ENCODE results near the gene C2CD4A. TPM values are rescaled to one million over a fixed set of nuclear protein-coding genes. Genes with fewer than 3 reads are reported as not detected.
"Not testable (repeated sequence)": the region's sequence is repeated elsewhere in the genome, so short reads cannot be mapped to it uniquely, and the experiment has no call there.

The C2CD4A gene
- total and polyA plus RNA-seq, 10 donors = 0.04 to 0.08 (median 0.06) TPM; not detected in 7

GRCh38 chr15:62046078-62046743, 20.6 kb upstream of the C2CD4A start:
- Histone ChIP-seq H3K9me3 (no peaks in the 10 kb centered on the region), H3K27me3 (replicated peaks in 1 of 7) (no peaks in the 10 kb centered on the region), H3K4me3 (peak overlapping the region in 2 of 8 donors; percentile 2 to 21), H3K27ac (peak overlapping the region; percentile 37 to 82 (median 58)), H3K36me3 (peaks cover 0 to 28% (median 6%) of the 10 kb centered on the region in 6 donors), H3K4me1 (peaks cover 22 to 62% (median 34%) of the 10 kb centered on the region in 6 donors)
- intact Hi-C loops (cut with DNase I; ENCODE audit: low total_unique reads) = no loop called here
- TF ChIP-seq, protein P1, sequence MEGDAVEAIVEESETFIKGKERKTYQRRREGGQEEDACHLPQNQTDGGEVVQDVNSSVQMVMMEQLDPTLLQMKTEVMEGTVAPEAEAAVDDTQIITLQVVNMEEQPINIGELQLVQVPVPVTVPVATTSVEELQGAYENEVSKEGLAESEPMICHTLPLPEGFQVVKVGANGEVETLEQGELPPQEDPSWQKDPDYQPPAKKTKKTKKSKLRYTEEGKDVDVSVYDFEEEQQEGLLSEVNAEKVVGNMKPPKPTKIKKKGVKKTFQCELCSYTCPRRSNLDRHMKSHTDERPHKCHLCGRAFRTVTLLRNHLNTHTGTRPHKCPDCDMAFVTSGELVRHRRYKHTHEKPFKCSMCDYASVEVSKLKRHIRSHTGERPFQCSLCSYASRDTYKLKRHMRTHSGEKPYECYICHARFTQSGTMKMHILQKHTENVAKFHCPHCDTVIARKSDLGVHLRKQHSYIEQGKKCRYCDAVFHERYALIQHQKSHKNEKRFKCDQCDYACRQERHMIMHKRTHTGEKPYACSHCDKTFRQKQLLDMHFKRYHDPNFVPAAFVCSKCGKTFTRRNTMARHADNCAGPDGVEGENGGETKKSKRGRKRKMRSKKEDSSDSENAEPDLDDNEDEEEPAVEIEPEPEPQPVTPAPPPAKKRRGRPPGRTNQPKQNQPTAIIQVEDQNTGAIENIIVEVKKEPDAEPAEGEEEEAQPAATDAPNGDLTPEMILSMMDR (IDR thresholded peaks at IDR 0.05 in 8 of 11, conservative IDR thresholded peaks at IDR 0.05 in 3 of 11) = no peak
- TF ChIP-seq POLR2A (IDR thresholded peaks at IDR 0.05) (no peak), POLR2AphosphoS5 (IDR thresholded peaks at IDR 0.05) (no peak)
- DNase-seq = no peak
- WGBS, 5 donors = 34 to 59% (median 47%) methylated on average over 5 of the region's 5 CpGs

DNA sequence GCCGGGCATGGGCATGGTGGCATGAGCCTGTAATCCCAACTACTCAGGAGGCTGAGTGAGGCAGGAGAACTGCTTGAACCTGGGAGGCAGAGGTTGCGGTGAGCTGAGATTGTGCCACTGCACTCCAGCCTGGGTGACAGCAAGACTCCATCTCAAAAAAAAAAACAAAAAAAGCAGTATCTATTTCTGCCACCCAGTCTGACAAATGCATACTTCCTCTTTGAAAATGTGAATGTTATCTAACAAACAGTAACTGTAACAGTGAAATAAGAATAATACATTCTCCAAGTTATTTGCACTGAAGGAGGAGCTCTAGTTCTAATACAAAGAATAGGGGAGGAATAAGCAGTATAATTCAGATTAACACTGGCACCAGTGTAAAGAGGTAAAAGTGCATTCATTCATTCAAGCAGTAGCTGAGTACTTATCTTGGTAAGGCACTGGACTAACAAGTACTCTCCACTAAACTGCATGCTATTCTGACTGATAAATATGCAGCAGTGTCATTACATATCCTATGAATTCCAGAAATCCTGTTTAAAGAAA, 19.4 kb upstream of the C2CD4A start:
- Histone ChIP-seq H3K4me3 (no peak overlapping the region), H3K9me3 (no peaks in the 10 kb centered on the region), H3K27ac (peak overlapping the region in 6 of 8 donors; percentile 20 to 82 (median 65)), H3K4me1 (peaks cover 26 to 74% (median 45%) of the 10 kb centered on the region in 6 donors), H3K36me3 (peaks cover 0 to 17% (median 0%) of the 10 kb centered on the region in 6 donors), H3K27me3 (replicated peaks in 1 of 7) (no peaks in the 10 kb centered on the region)
- intact Hi-C loops (cut with DNase I; ENCODE audit: low total_unique reads) = no loop called here
- 53 to 80% (median 61%) methylated on average over 2 of the region's 2 CpGs for WGBS, 5 donors
- TF ChIP-seq POLR2AphosphoS5 (IDR thresholded peaks at IDR 0.05) (no peak), POLR2A (IDR thresholded peaks at IDR 0.05) (no peak)
- TF ChIP-seq, protein P1 (IDR thresholded peaks at IDR 0.05 in 8 of 11, conservative IDR thresholded peaks at IDR 0.05 in 3 of 11) = no peak
- no peak for DNase-seq

DNA sequence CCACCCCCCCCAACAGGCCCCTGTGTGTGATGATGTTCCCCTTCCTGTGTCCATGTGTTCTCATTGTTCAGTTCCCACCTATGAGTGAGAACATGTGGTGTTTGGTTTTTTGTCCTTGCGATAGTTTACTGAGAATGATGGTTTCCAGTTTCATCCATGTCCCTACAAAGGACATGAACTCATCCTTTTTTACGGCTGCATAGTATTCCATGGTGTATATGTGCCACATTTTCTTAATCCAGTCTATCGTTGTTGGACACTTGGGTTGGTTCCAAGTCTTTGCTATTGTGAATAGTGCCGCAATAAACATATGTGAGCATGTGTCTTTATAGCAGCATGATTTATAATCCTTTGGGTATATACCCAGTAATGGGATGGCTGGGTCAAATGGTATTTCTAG, 18.5 kb upstream of the C2CD4A start:
- intact Hi-C loops (cut with DNase I; ENCODE audit: low total_unique reads); DNase-seq; H3K27ac ChIP-seq; H3K4me3 ChIP-seq; H3K36me3 ChIP-seq; H3K9me3 ChIP-seq; H3K27me3 ChIP-seq (replicated peaks in 1 of 7): not testable (repeated sequence)
- H3K4me1 ChIP-seq = peaks cover 35 to 82% (median 54%) of the 10 kb centered on the region in 6 donors
- 91 to 97% (median 93%) methylated on average over 4 of the region's 4 CpGs for WGBS, 5 donors

DNA sequence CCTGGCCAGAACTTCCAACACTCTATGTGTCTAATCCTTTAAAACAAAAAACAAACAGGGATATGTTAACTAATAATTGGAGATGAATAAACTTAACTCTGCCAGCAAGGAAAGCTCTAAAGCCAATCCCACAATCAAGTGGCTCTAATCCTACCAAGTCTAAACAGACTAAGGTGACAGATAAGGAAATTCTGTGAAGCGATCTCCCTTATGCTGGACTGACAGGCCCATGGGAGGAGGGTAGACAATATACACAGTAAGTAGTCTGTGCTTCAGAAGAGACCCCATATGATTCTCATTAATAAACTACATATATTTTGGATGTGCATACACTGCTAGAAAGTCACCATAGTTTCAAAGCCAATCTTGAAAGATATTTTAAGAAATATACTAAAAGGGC, 16.7 kb upstream of the C2CD4A start:
- Histone ChIP-seq H3K4me1 (peaks cover 40 to 82% (median 68%) of the 10 kb centered on the region in 6 donors), H3K36me3 (no peaks in the 10 kb centered on the region), H3K27me3 (replicated peaks in 1 of 7) (no peaks in the 10 kb centered on the region), H3K9me3 (no peaks in the 10 kb centered on the region), H3K4me3 (no peak overlapping the region), H3K27ac (no peak overlapping the region)
- 84 to 97% (median 89%) methylated on average over 1 of the region's 1 CpG for WGBS, 5 donors
- DNase-seq = no peak
- no peak for TF ChIP-seq POLR2A (IDR thresholded peaks at IDR 0.05)
- TF ChIP-seq, protein P1 (IDR thresholded peaks at IDR 0.05 in 8 of 11, conservative IDR thresholded peaks at IDR 0.05 in 3 of 11) = no peak
- TF ChIP-seq POLR2AphosphoS5 (IDR thresholded peaks at IDR 0.05) = no peak
- intact Hi-C loops (cut with DNase I; ENCODE audit: low total_unique reads) = no loop called here
